Spleen (tissue), 11 donors: ENCODE results near the gene GUCY1A2. TPM values are rescaled to one million over a fixed set of nuclear protein-coding genes. Genes with fewer than 3 reads are reported as not detected.

Experiments
- DNase-seq: peaks from one replicate; pipeline ENCODE4 v3.0.0-alpha.2; 2020
- H3K27ac ChIP-seq, 8 donors: fragments of 200-600 bp; sonication (generic) in 7 of 8; 1 replicate in 4 of 8; 2 replicates in 4 of 8; pipeline versions ENCODE4 v1.5.0 to v1.8.0; 2016 to 2021; ENCODE audit warnings: inconsistent platforms in 4 of 8, mild to moderate bottlenecking in 4 of 8, moderate library complexity in 1 of 8
- H3K27me3 ChIP-seq, 7 donors: fragments of 200-600 bp; sonication (generic) in 6 of 7; replicated peaks in 1 of 7; 1 replicate in 4 of 7; 2 replicates in 3 of 7; pipeline versions ENCODE4 v1.5.0 to v1.8.0; 2016 to 2021; ENCODE audit warnings: inconsistent platforms in 3 of 7, mild to moderate bottlenecking in 1 of 7
- H3K36me3 ChIP-seq, 6 donors: fragments of 200-600 bp; sonication (generic) in 5 of 6; 1 replicate in 4 of 6; 2 replicates in 2 of 6; pipeline versions ENCODE4 v1.5.0 to v1.8.0; 2016 to 2021; ENCODE audit warnings: inconsistent platforms in 2 of 6
- H3K4me1 ChIP-seq, 6 donors: fragments of 200-600 bp; sonication (generic) in 5 of 6; 1 replicate in 3 of 6; 2 replicates in 3 of 6; pipeline versions ENCODE4 v1.5.0 to v1.8.0; 2016 to 2021; ENCODE audit warnings: inconsistent platforms in 3 of 6
- H3K4me3 ChIP-seq, 8 donors: fragments of 200-600 bp; sonication (generic) in 7 of 8; 1 replicate in 4 of 8; 2 replicates in 4 of 8; pipeline versions ENCODE4 v1.5.0 to v1.8.0; 2016 to 2021; ENCODE audit warnings: inconsistent platforms in 4 of 8, mild to moderate bottlenecking in 4 of 8, moderate library complexity in 2 of 8
- H3K9me3 ChIP-seq, 8 donors: fragments of 200-600 bp; sonication (generic) in 7 of 8; 1 replicate in 4 of 8; 2 replicates in 4 of 8; pipeline versions ENCODE4 v1.5.0 to v1.8.0; 2016 to 2021; ENCODE audit warnings: inconsistent platforms in 4 of 8
- POLR2A ChIP-seq, 3 donors: fragments of 450-650 bp; IDR thresholded peaks; one replicate each; pipeline ENCODE4 v1.5.1; 2017; ENCODE audit warnings: antibody characterized with exemption in 3 of 3, mild to moderate bottlenecking in 1 of 3
- POLR2AphosphoS5 ChIP-seq, 3 donors: sonication (generic); formaldehyde crosslinking; IDR thresholded peaks; one replicate each; pipeline ENCODE4 v1.5.1; 2017; ENCODE audit warnings: antibody characterized with exemption in 3 of 3
- WGBS, 5 donors: extraction: QIAGEN DNeasy Blood & Tissue Kit in 3 of 5; methylation state at CpG; one replicate each; pipeline versions ENCODE4 v1.1.5 to v1.1.7; 2013 to 2018; 5-methylcytosine and 5-hydroxymethylcytosine counted together
- intact Hi-C: fragments of 100-400 bp; cut with DNase I; formaldehyde crosslinking; loops from one replicate; pipeline ENCODE4 v1.15.0; 2023; ENCODE audit warnings: low total_unique reads
- polyA plus RNA-seq, 3 donors: library from polyadenylated mRNA; stranded (reverse); fragments of 200-250 nt; gene quantifications; one replicate each; pipeline ENCODE4 v1.2.1, GENCODE V29; 2013
- total RNA-seq, 7 donors: library from RNA; depleted of rRNA in 3 of 7; stranded (reverse); fragments of >200 nt in 3 of 7; fragmentation: NEBNext Ultra II Directional in 4 of 7; extraction: Animal tissue kit (Norgen Biotek cat#: 25700) in 4 of 7; gene quantifications; one replicate each; pipeline versions ENCODE4 v1.1.0 to v1.2.1, GENCODE V29; 2016 to 2021
- TF ChIP-seq, protein P1 (sequence below), 11 experiments: fragments of 200-600 bp in 7 of 11; fragments of 450-650 bp in 4 of 11; sonication (generic) in 4 of 11; IDR thresholded peaks in 8 of 11; conservative IDR thresholded peaks in 3 of 11; 1 replicate in 7 of 11; 2 replicates in 4 of 11; pipeline versions ENCODE4 v1.4.0 to v1.8.0; 2016 to 2021; ENCODE audit warnings: antibody characterized with exemption in 11 of 11, inconsistent platforms in 4 of 11, mild to moderate bottlenecking in 1 of 11
- donor health status: healthy with polysubstance abuse.
- donor health status: DM: no; HTN: no; CAD: no; lungs with moderate emphysema.
- donor health status: DM: no; HTN: no; CAD: no.
- donor health status: Bipolar disorder and iron deficiency.
- donor health status: healthy.
- donor health status: DM: no; HTN: no; CAD: no.
- donor health status: DM: yes; HTN: yes; CAD: no.

Gene GUCY1A2
- total and polyA plus RNA-seq, 10 donors, result 0.32 to 64.0 (median 17.6) TPM

DNA sequence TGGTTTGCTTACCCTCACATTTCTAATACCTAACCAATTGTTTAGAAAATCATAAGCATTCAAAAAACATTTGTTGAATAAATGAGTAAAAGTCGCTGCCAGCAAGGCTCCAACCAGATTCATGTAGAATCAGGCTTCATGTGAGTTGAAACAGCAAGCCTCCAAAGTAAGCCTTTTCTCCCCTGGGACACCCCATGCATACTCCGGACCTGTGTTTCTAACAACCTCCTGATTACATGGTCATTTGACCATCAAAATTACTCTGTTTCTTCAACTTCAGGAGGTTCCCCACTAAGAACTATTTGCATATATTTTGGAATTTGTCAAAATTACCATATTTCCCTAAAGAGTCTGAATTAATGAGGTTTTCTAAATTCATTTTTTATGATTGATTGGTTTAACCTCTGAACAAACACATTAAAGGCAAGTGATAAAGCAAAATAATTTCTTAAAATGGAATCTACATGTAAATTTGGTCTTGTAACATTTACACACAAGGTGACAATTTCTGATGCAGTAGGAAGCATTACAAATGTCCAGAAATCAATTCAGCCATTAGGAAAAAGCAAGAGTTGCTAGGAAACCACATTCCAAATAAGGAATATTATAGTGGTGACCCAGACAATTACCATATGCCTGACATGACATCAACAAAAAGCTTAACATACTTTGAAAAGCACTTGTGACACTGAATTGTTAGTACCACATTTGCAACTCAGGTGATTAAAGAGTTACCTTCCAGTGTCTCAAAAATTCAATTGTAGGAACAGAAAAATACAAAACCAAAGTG, 252.6 kb downstream of the GUCY1A2 start:
- no peaks in the 10 kb centered on the region for H3K9me3 ChIP-seq
- no peak overlapping the region for H3K27ac ChIP-seq
- no peaks in the 10 kb centered on the region for H3K27me3 ChIP-seq
- WGBS, 5 donors, result 58 to 70% (median 64%) methylated on average over 2 of the region's 2 CpGs
- H3K4me1 ChIP-seq, result no peaks in the 10 kb centered on the region
- TF ChIP-seq POLR2A (IDR thresholded peaks at IDR 0.05) (no peak), POLR2AphosphoS5 (IDR thresholded peaks at IDR 0.05) (no peak)
- TF ChIP-seq, protein P1, sequence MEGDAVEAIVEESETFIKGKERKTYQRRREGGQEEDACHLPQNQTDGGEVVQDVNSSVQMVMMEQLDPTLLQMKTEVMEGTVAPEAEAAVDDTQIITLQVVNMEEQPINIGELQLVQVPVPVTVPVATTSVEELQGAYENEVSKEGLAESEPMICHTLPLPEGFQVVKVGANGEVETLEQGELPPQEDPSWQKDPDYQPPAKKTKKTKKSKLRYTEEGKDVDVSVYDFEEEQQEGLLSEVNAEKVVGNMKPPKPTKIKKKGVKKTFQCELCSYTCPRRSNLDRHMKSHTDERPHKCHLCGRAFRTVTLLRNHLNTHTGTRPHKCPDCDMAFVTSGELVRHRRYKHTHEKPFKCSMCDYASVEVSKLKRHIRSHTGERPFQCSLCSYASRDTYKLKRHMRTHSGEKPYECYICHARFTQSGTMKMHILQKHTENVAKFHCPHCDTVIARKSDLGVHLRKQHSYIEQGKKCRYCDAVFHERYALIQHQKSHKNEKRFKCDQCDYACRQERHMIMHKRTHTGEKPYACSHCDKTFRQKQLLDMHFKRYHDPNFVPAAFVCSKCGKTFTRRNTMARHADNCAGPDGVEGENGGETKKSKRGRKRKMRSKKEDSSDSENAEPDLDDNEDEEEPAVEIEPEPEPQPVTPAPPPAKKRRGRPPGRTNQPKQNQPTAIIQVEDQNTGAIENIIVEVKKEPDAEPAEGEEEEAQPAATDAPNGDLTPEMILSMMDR (IDR thresholded peaks at IDR 0.05 in 8 of 11, conservative IDR thresholded peaks at IDR 0.05 in 3 of 11), result no peak
- intact Hi-C loops, result no loop called here
- no peak overlapping the region for H3K4me3 ChIP-seq
- no peaks in the 10 kb centered on the region for H3K36me3 ChIP-seq
- DNase-seq, result no peak

DNA sequence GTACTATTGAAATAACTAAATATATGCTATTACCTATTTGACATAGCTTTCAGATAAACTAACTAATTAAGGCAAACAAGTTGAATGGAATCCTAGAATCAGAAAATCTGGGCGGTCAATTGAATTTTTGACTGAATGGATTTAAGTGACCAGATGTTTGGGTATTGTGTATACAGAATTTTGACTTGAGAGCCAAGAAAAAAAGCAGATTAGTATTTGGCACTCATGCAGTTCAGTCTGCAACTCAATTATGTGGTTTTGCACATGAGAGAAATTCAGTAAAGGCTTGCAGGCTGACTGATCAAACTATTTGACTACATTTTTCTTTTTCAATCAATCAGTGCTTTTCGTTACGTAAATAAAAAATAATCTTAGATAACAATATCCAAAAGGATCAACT, 254.8 kb downstream of the GUCY1A2 start:
- intact Hi-C loops, result no loop called here
- WGBS, 5 donors, result 86 to 93% (median 87%) methylated on average over 3 of the region's 3 CpGs

DNA sequence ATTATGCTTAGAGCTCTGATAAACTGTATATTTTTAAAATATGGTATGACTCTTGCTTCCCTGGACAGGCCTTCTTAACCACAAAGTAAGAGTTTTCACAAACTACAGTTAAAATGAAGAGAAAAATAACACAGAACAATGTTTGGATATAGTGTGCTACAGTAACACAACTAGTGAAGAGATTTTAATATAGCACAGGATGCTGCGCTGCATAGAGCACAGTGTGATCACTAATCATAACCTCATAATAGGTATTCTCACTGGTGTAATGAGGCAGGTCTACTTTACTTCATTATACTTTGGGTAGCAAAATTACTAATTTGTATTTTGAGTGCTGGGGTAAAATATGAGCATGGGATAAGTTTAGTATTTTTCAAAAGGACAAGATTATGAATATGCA, 256.5 kb downstream of the GUCY1A2 start:
- TF ChIP-seq, protein P1 (IDR thresholded peaks at IDR 0.05 in 8 of 11, conservative IDR thresholded peaks at IDR 0.05 in 3 of 11), result no peak
- TF ChIP-seq POLR2A (IDR thresholded peaks at IDR 0.05) (no peak), POLR2AphosphoS5 (IDR thresholded peaks at IDR 0.05) (no peak)
- H3K9me3 ChIP-seq, result peaks cover 0 to 16% (median 0%) of the 10 kb centered on the region in 8 donors
- intact Hi-C loops, result no loop called here
- no peaks in the 10 kb centered on the region for H3K27me3 ChIP-seq
- H3K4me1 ChIP-seq, result no peaks in the 10 kb centered on the region
- DNase-seq, result no peak
- H3K4me3 ChIP-seq, result no peak overlapping the region
- H3K27ac ChIP-seq, result no peak overlapping the region
- 83 to 96% (median 92%) methylated on average over 1 of the region's 1 CpG for WGBS, 5 donors
- H3K36me3 ChIP-seq, result no peaks in the 10 kb centered on the region

More for the DNA sequence above, 254.8 kb downstream of the GUCY1A2 start:
- no peak overlapping the region for H3K4me3 ChIP-seq
- H3K9me3 ChIP-seq, result peaks cover 0 to 2% (median 0%) of the 10 kb centered on the region in 8 donors
- H3K36me3 ChIP-seq, result no peaks in the 10 kb centered on the region
- H3K27ac ChIP-seq, result no peak overlapping the region
- TF ChIP-seq, protein P1 (IDR thresholded peaks at IDR 0.05 in 8 of 11, conservative IDR thresholded peaks at IDR 0.05 in 3 of 11), result no peak
- no peak for TF ChIP-seq POLR2A (IDR thresholded peaks at IDR 0.05)
- TF ChIP-seq POLR2AphosphoS5 (IDR thresholded peaks at IDR 0.05), result no peak
- no peaks in the 10 kb centered on the region for H3K4me1 ChIP-seq
- no peaks in the 10 kb centered on the region for H3K27me3 ChIP-seq
- no peak for DNase-seq

DNA sequence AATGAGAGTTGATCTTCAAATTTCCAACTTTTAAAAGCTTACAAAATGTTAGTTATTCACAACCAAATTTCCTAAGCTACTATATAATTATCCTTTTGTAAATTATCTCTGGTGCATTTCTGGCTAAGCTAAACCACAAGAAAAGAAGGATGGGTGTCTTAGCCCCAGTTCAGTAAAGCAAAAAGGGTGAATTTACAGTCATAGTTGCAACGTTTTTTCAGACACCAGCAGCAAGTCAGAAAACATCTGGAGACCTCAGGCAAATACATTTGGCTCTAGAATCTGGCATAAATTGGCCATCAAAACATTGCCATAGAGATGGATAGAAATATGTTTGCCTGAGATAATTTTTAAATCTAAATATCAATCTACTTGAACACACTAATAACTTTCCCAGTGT, 257.0 kb downstream of the GUCY1A2 start:
- peaks cover 0 to 20% (median 0%) of the 10 kb centered on the region in 8 donors for H3K9me3 ChIP-seq
- intact Hi-C loops, result no loop called here
- TF ChIP-seq POLR2A (IDR thresholded peaks at IDR 0.05), result no peak
- TF ChIP-seq, protein P1 (IDR thresholded peaks at IDR 0.05 in 8 of 11, conservative IDR thresholded peaks at IDR 0.05 in 3 of 11), result no peak
- no peak overlapping the region for H3K4me3 ChIP-seq
- H3K36me3 ChIP-seq, result no peaks in the 10 kb centered on the region
- H3K27me3 ChIP-seq, result no peaks in the 10 kb centered on the region
- 14 to 26% (median 15%) methylated on average over 1 of the region's 1 CpG for WGBS, 5 donors
- no peak for DNase-seq
- H3K27ac ChIP-seq, result no peak overlapping the region
- H3K4me1 ChIP-seq, result no peaks in the 10 kb centered on the region
